Inferior parietal cortex (tissue), 1 donor: ENCODE results near the gene ORC5.
"Not testable (repeated sequence)": the region's sequence is repeated elsewhere in the genome, so short reads cannot be mapped to it uniquely, and the experiment has no call there.

Source experiments
- DNase-seq: peaks from one replicate; pipeline ENCODE4 v3.0.0-alpha.2; 2016; ENCODE audit errors: extremely low spot score

The ORC5 gene

GRCh38 chr7:104185346-104185745, 22.5 kb downstream of the ORC5 start:
- no peak for DNase-seq

GRCh38 chr7:104179178-104179577, 28.6 kb downstream of the ORC5 start:
- no peak for DNase-seq

- DNase-seq = not testable (repeated sequence)
Measured at GRCh38 chr7:104177565-104178083, 30.2 kb downstream of the ORC5 start.

- no peak for DNase-seq
Measured at GRCh38 chr7:104176332-104176731, 31.5 kb downstream of the ORC5 start.

- DNase-seq = no peak
Measured at GRCh38 chr7:104175361-104175984, 32.3 kb downstream of the ORC5 start.

- DNase-seq = no peak
Measured at GRCh38 chr7:104174798-104175197, 33.0 kb downstream of the ORC5 start.

GRCh38 chr7:104162081-104162480, 45.7 kb downstream of the ORC5 start:
- DNase-seq = no peak

GRCh38 chr7:104161244-104161643, 46.6 kb downstream of the ORC5 start:
- no peak for DNase-seq

- peak; percentile 58 for DNase-seq
Measured at GRCh38 chr7:104160375-104160774, 47.4 kb downstream of the ORC5 start.

- DNase-seq = peak; percentile 64
Measured at GRCh38 chr7:104156842-104157277, 51.0 kb downstream of the ORC5 start.

- no peak for DNase-seq
Measured at GRCh38 chr7:104153287-104153686, 54.5 kb downstream of the ORC5 start.

GRCh38 chr7:104152468-104152867, 55.3 kb downstream of the ORC5 start:
- no peak for DNase-seq

- DNase-seq = no peak
Measured at GRCh38 chr7:104150470-104150869, 57.3 kb downstream of the ORC5 start.

- no peak for DNase-seq
Measured at GRCh38 chr7:104149822-104150221, 58.0 kb downstream of the ORC5 start.

- no peak for DNase-seq
Measured at GRCh38 chr7:104142147-104142546, 65.7 kb downstream of the ORC5 start.

GRCh38 chr7:104137971-104138370, 69.8 kb downstream of the ORC5 start:
- no peak for DNase-seq

GRCh38 chr7:104137511-104137910, 70.3 kb downstream of the ORC5 start:
- DNase-seq = no peak

- no peak for DNase-seq
Measured at GRCh38 chr7:104136981-104137380, 70.8 kb downstream of the ORC5 start.

GRCh38 chr7:104136561-104136960, 71.3 kb downstream of the ORC5 start:
- DNase-seq = no peak

- no peak for DNase-seq
Measured at GRCh38 chr7:104135760-104136558, 71.9 kb downstream of the ORC5 start.

GRCh38 chr7:104133238-104133637, 74.6 kb downstream of the ORC5 start:
- no peak for DNase-seq

GRCh38 chr7:104130726-104131125, 77.1 kb downstream of the ORC5 start:
- DNase-seq = no peak

GRCh38 chr7:104127204-104127603, 80.6 kb downstream of the ORC5 start:
- no peak for DNase-seq
